ENCODE data around the gene NOXA1. TPM values are rescaled to one million over a fixed set of nuclear protein-coding genes. Genes with fewer than 3 reads are reported as not detected.

Gene NOXA1
- total RNA-seq, 1 donor from 2014 or later, result 1.0 TPM

DNA sequence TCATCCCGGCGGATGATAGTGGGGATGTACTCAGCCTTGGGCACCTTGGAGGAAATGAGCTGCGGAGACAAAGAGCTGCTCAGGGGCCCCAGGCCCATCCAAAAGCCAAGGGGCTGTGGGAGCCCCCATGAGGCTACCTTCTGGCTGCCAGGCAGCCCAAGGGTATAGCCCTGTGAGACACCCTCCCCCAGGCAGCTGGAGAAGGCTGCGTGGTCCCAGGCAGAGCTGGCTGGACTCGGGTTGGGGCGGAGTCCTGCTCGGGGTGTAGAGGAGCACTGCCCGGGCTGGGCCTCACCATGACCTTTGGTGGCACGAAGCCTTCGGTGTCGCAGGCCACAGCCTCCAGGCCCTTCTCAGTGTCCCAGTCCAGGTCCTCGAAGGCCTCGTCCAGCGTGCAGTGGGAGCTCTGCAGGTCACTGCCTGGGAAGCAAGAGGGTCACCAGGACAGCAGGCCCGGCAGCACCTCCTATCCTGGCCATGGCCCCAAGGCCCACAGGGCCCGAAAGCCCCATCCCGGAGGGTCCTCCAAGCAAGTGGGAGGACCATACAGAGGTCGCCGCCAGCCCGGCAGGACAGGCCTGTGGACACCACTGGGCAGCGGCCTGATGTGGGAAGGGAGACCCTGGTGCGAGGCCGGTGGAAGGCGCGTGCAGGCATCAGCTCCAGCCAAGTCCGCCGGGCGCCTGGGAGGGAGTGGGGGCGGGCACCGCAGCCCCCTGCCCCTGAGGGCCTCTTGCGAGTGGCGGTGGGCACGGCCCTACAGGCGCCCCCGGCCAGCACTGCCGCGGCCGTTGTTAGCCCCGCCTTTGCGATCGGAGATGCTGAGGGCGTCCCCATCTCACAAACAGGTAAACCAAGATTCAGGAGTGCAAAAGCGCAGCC lies 29.8 kb downstream of the NOXA1 start:
- no peaks in the 10 kb centered on the region for H3K27me3 Mint-ChIP-seq (ENCODE audit: unreplicated experiment)
- TF ChIP-seq, protein P1, sequence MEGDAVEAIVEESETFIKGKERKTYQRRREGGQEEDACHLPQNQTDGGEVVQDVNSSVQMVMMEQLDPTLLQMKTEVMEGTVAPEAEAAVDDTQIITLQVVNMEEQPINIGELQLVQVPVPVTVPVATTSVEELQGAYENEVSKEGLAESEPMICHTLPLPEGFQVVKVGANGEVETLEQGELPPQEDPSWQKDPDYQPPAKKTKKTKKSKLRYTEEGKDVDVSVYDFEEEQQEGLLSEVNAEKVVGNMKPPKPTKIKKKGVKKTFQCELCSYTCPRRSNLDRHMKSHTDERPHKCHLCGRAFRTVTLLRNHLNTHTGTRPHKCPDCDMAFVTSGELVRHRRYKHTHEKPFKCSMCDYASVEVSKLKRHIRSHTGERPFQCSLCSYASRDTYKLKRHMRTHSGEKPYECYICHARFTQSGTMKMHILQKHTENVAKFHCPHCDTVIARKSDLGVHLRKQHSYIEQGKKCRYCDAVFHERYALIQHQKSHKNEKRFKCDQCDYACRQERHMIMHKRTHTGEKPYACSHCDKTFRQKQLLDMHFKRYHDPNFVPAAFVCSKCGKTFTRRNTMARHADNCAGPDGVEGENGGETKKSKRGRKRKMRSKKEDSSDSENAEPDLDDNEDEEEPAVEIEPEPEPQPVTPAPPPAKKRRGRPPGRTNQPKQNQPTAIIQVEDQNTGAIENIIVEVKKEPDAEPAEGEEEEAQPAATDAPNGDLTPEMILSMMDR (IDR thresholded peaks at IDR 0.05), result no peak
- no peak overlapping the region for H3K27ac Mint-ChIP-seq (ENCODE audit: unreplicated experiment)
- no peak overlapping the region for H3K4me3 Mint-ChIP-seq (ENCODE audit: unreplicated experiment)
- peaks cover 3% of the 10 kb centered on the region for H3K36me3 Mint-ChIP-seq (ENCODE audit: unreplicated experiment)
- H3K4me1 Mint-ChIP-seq (ENCODE audit: unreplicated experiment), result peaks cover 34% of the 10 kb centered on the region
- no peaks in the 10 kb centered on the region for H3K9me3 Mint-ChIP-seq (ENCODE audit: unreplicated experiment)
- no peak for DNase-seq (ENCODE audit: extremely low spot score, unreplicated experiment)

DNA sequence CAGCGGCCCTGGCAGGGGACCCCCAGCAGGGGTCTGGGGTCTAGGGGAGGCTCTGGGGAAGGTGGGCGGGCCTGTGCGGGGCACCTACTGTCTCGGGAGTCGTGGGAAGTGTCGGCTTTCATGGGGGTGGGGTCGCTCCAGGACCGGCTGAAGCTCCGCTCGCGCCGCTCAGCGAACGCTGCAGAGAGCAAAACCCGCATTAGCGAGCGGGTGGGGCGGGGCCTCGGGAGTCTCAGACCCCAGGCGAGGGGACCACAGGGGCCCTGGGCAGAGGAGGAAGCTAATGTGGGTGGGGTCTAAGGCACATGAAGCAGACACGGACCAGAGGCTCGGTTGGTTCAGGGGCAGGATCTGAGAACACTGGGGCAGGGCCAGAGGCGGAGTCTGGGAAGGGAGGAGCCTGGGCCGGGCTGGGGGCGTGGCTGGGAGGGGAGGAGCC lies 30.5 kb downstream of the NOXA1 start:
- Mint-ChIP-seq H3K4me3 (ENCODE audit: unreplicated experiment) (no peak overlapping the region), H3K36me3 (ENCODE audit: unreplicated experiment) (peaks cover 3% of the 10 kb centered on the region), H3K9me3 (ENCODE audit: unreplicated experiment) (no peaks in the 10 kb centered on the region), H3K4me1 (ENCODE audit: unreplicated experiment) (peaks cover 30% of the 10 kb centered on the region), H3K27me3 (ENCODE audit: unreplicated experiment) (no peaks in the 10 kb centered on the region), H3K27ac (ENCODE audit: unreplicated experiment) (no peak overlapping the region)
- no peak for DNase-seq (ENCODE audit: extremely low spot score, unreplicated experiment)
- TF ChIP-seq, protein P1 (IDR thresholded peaks at IDR 0.05), result no peak

DNA sequence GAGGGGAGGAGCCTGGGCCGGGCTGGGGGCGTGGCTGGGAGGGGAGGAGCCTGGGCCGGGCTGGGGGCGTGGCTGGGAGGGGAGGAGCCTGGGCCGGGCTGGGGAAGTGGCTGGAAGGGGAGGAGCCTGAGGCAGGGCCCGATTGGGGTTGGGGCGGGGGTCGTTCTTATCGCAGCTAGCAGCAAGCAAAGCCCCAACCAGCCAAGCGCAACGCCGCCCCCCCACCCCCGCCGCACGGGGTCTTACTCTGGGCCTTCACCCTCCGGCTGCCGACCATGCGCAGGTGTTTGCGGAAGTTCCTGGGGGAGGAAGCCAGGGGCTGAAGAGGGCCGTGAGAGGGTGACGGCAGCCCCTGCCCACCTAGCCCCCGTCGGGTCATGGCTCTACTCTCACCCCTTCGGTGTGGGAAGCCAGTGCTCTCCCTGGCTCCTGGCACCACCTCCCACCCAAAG lies 31.0 kb downstream of the NOXA1 start:
- DNase-seq (ENCODE audit: extremely low spot score, unreplicated experiment), result no peak
- H3K4me3 Mint-ChIP-seq (ENCODE audit: unreplicated experiment), result no peak overlapping the region
- H3K9me3 Mint-ChIP-seq (ENCODE audit: unreplicated experiment), result no peaks in the 10 kb centered on the region
- H3K4me1 Mint-ChIP-seq (ENCODE audit: unreplicated experiment), result peaks cover 29% of the 10 kb centered on the region
- no peaks in the 10 kb centered on the region for H3K27me3 Mint-ChIP-seq (ENCODE audit: unreplicated experiment)
- no peak overlapping the region for H3K27ac Mint-ChIP-seq (ENCODE audit: unreplicated experiment)
- H3K36me3 Mint-ChIP-seq (ENCODE audit: unreplicated experiment), result peaks cover 3% of the 10 kb centered on the region
- TF ChIP-seq, protein P1 (IDR thresholded peaks at IDR 0.05), result no peak

DNA sequence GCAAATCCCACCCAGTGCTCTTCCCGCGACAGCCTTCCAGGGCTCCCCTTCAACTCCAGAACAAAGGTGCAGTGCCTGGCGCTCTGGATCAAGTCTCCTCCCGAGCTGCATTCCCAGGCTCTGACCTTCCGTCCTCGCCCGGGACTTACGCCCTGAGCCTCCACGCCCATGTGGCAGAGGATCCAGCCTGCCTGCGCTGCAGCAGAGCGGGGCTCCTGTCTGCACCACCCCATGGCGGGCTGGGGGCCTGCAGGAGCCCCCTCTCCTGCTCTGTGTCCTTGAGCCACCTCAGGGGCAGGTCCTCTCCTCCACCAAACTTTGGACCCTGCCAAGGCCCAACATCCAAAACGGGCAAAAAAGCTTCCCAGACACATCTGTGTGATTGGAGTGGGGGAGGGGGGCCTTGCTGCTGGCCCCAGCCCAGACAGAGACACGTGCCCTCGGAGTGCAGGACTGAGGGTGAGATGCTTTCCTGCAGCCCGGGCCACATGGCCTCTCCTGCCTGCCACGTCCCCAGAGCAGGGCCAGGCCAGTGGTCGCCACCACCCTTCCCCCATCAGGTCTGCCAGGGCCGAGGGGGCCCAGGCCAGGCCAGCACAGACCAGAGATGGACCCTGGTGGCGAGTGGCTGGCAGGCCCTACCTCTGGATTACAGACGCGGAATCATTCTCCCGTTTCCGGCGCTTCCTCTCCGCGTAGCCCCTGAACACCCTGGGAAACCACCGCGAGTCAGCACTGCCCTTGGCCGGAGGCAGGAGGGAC lies 31.6 kb downstream of the NOXA1 start:
- DNase-seq (ENCODE audit: extremely low spot score, unreplicated experiment), result no peak
- Mint-ChIP-seq H3K27ac (ENCODE audit: unreplicated experiment) (no peak overlapping the region), H3K36me3 (ENCODE audit: unreplicated experiment) (peaks cover 3% of the 10 kb centered on the region), H3K9me3 (ENCODE audit: unreplicated experiment) (no peaks in the 10 kb centered on the region), H3K27me3 (ENCODE audit: unreplicated experiment) (no peaks in the 10 kb centered on the region), H3K4me3 (ENCODE audit: unreplicated experiment) (no peak overlapping the region), H3K4me1 (ENCODE audit: unreplicated experiment) (peaks cover 29% of the 10 kb centered on the region)
- TF ChIP-seq, protein P1 (IDR thresholded peaks at IDR 0.05), result no peak

All from osteocyte (in vitro differentiated cells).